ENCODE results near the gene TMEM26.

The TMEM26 gene

DNA sequence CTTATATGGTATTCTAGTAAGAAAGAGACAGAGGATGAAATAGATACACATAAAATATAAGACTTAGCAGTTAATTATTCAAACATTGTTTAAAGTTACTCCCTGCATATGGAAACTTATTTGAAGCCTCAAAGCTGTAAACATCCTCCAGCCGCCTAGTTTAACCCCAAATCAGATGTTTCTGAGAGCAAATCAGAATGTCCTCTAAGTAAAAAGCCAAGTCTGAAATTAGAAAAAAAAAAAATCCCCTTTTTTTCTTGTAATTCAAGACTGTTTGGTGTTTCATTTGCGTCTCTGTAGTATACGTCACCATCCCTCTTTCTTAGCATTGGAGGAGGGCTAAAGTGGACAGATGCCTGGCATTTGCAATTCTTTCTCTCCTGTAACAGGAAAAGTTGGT, 46.4 kb downstream of the TMEM26 start:
- H3K4me3 ChIP-seq (ENCODE audit: low read length, poor library complexity, severe bottlenecking) = no peak overlapping the region
- H4K20me1 ChIP-seq (ENCODE audit: insufficient read depth, low read length, poor library complexity, severe bottlenecking) = no peaks in the 10 kb centered on the region
- no peak overlapping the region for H3K4me2 ChIP-seq (ENCODE audit: low read depth, low read length, poor library complexity, severe bottlenecking)
- no peak overlapping the region for H3K9ac ChIP-seq (ENCODE audit: low read depth, low read length, poor library complexity, severe bottlenecking)
- H3K79me2 ChIP-seq (ENCODE audit: insufficient read depth, low read length) = no peaks in the 10 kb centered on the region
- H3K27me3 ChIP-seq (ENCODE audit: insufficient read depth, low read length, poor library complexity, severe bottlenecking) = no peaks in the 10 kb centered on the region
- peaks cover 18% of the 10 kb centered on the region for H3K4me1 ChIP-seq (ENCODE audit: insufficient read depth, low read length, poor library complexity, severe bottlenecking)
- no peaks in the 10 kb centered on the region for H3K36me3 ChIP-seq (ENCODE audit: insufficient read depth, low read length)
- no peaks in the 10 kb centered on the region for H3F3A ChIP-seq (ENCODE audit: low read depth)
- no peak for TF ChIP-seq EZH2phosphoT487 (IDR thresholded peaks at IDR 0.05; ENCODE audit: borderline replicate concordance)
- TF ChIP-seq, protein P1, sequence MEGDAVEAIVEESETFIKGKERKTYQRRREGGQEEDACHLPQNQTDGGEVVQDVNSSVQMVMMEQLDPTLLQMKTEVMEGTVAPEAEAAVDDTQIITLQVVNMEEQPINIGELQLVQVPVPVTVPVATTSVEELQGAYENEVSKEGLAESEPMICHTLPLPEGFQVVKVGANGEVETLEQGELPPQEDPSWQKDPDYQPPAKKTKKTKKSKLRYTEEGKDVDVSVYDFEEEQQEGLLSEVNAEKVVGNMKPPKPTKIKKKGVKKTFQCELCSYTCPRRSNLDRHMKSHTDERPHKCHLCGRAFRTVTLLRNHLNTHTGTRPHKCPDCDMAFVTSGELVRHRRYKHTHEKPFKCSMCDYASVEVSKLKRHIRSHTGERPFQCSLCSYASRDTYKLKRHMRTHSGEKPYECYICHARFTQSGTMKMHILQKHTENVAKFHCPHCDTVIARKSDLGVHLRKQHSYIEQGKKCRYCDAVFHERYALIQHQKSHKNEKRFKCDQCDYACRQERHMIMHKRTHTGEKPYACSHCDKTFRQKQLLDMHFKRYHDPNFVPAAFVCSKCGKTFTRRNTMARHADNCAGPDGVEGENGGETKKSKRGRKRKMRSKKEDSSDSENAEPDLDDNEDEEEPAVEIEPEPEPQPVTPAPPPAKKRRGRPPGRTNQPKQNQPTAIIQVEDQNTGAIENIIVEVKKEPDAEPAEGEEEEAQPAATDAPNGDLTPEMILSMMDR (conservative IDR thresholded peaks at IDR 0.05; ENCODE audit: low read length) = no peak
- no peak overlapping the region for H2AFZ ChIP-seq (ENCODE audit: low read length)
- H3K9me3 ChIP-seq (ENCODE audit: insufficient read depth, low read depth, low read length) = no peaks in the 10 kb centered on the region
- H3K9me2 ChIP-seq (replicated peaks; ENCODE audit: low read depth, low read length) = no peaks in the 10 kb centered on the region

DNA sequence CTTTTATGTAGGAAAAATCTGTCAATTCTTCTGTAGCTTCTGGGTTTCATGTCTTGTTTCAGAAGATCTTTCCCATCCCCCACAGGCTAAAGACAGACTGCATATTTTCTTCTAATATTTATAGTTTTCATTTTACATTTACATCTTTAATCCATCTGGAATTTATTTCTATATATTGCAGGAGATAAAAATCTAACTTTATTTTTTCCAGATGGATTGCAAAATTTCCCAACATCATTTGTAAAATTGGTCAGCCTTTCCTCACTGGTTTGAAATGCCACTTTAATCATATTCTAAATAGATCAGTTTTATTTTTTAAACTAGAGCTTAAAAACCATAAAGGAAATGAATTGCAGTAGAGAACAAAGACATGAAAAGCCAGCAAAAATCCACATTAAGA, 46.9 kb downstream of the TMEM26 start:
- H3K4me3 ChIP-seq (ENCODE audit: low read length, poor library complexity, severe bottlenecking) = no peak overlapping the region
- no peak for TF ChIP-seq EZH2phosphoT487 (IDR thresholded peaks at IDR 0.05; ENCODE audit: borderline replicate concordance)
- no peaks in the 10 kb centered on the region for H3F3A ChIP-seq (ENCODE audit: low read depth)
- no peaks in the 10 kb centered on the region for H3K27me3 ChIP-seq (ENCODE audit: insufficient read depth, low read length, poor library complexity, severe bottlenecking)
- H3K9me2 ChIP-seq (replicated peaks; ENCODE audit: low read depth, low read length) = no peaks in the 10 kb centered on the region
- peaks cover 18% of the 10 kb centered on the region for H3K4me1 ChIP-seq (ENCODE audit: insufficient read depth, low read length, poor library complexity, severe bottlenecking)
- no peak overlapping the region for H3K9ac ChIP-seq (ENCODE audit: low read depth, low read length, poor library complexity, severe bottlenecking)
- no peaks in the 10 kb centered on the region for H4K20me1 ChIP-seq (ENCODE audit: insufficient read depth, low read length, poor library complexity, severe bottlenecking)
- no peak overlapping the region for H3K4me2 ChIP-seq (ENCODE audit: low read depth, low read length, poor library complexity, severe bottlenecking)
- H2AFZ ChIP-seq (ENCODE audit: low read length) = no peak overlapping the region
- no peaks in the 10 kb centered on the region for H3K9me3 ChIP-seq (ENCODE audit: insufficient read depth, low read depth, low read length)
- H3K79me2 ChIP-seq (ENCODE audit: insufficient read depth, low read length) = no peaks in the 10 kb centered on the region
- no peaks in the 10 kb centered on the region for H3K36me3 ChIP-seq (ENCODE audit: insufficient read depth, low read length)

DNA sequence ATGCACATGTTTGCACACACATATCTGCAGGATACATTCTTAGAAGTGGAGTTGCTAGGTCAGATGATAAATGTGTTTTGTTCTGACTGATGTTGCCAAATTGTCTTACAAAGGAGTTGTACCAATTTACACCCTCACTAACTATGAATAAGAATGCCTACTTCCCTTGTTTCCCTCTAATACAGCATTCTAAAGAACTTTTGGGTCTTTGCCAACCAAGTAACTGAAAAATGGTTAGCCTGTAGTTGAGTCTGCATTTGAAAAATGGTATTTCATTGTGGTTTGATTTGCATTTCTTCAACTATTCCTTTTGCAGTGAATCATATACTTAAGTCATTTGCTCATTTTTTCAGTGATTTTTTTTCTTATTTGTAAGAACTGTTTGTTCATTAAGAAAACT, 48.4 kb downstream of the TMEM26 start:
- no peaks in the 10 kb centered on the region for H3K79me2 ChIP-seq (ENCODE audit: insufficient read depth, low read length)
- peak overlapping the region; percentile 11; the same call in 1 of the 2 replicates for H2AFZ ChIP-seq (ENCODE audit: low read length)
- H3K4me3 ChIP-seq (ENCODE audit: low read length, poor library complexity, severe bottlenecking) = no peak overlapping the region
- H3K4me2 ChIP-seq (ENCODE audit: low read depth, low read length, poor library complexity, severe bottlenecking) = no peak overlapping the region
- H3K36me3 ChIP-seq (ENCODE audit: insufficient read depth, low read length) = no peaks in the 10 kb centered on the region
- H3K4me1 ChIP-seq (ENCODE audit: insufficient read depth, low read length, poor library complexity, severe bottlenecking) = peaks cover 18% of the 10 kb centered on the region
- no peaks in the 10 kb centered on the region for H4K20me1 ChIP-seq (ENCODE audit: insufficient read depth, low read length, poor library complexity, severe bottlenecking)
- H3K9me3 ChIP-seq (ENCODE audit: insufficient read depth, low read depth, low read length) = no peaks in the 10 kb centered on the region
- TF ChIP-seq, protein P1 (conservative IDR thresholded peaks at IDR 0.05; ENCODE audit: low read length) = no peak
- TF ChIP-seq EZH2phosphoT487 (IDR thresholded peaks at IDR 0.05; ENCODE audit: borderline replicate concordance) = no peak
- no peaks in the 10 kb centered on the region for H3F3A ChIP-seq (ENCODE audit: low read depth)
- no peaks in the 10 kb centered on the region for H3K9me2 ChIP-seq (replicated peaks; ENCODE audit: low read depth, low read length)
- H3K27me3 ChIP-seq (ENCODE audit: insufficient read depth, low read length, poor library complexity, severe bottlenecking) = no peaks in the 10 kb centered on the region
- H3K9ac ChIP-seq (ENCODE audit: low read depth, low read length, poor library complexity, severe bottlenecking) = no peak overlapping the region

DNA sequence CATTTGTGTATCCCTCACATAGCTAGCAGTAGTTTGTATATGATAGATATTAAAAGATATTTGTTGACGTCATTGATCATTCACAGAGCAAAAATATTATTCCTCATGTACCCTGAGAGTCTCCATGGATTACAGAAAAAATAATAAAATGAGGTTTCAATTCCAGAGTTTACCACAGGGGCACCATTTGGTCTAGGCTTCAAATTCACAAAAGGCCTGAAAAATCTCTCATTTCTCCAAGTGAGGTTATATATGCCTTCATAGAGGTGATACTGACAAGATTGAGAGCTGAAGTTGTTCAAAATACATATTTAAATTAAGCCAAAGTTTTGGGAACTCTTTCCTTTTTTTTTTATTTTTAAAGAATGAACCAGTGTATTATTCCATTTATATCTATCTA, 52.7 kb downstream of the TMEM26 start:
- Histone ChIP-seq H3K9me3 (ENCODE audit: insufficient read depth, low read depth, low read length) (no peaks in the 10 kb centered on the region), H3K4me3 (ENCODE audit: low read length, poor library complexity, severe bottlenecking) (no peak overlapping the region), H3K9ac (ENCODE audit: low read depth, low read length, poor library complexity, severe bottlenecking) (no peak overlapping the region), H3K36me3 (ENCODE audit: insufficient read depth, low read length) (no peaks in the 10 kb centered on the region), H3K27me3 (ENCODE audit: insufficient read depth, low read length, poor library complexity, severe bottlenecking) (no peaks in the 10 kb centered on the region), H3K4me1 (ENCODE audit: insufficient read depth, low read length, poor library complexity, severe bottlenecking) (peaks cover 20% of the 10 kb centered on the region), H4K20me1 (ENCODE audit: insufficient read depth, low read length, poor library complexity, severe bottlenecking) (no peaks in the 10 kb centered on the region), H3F3A (ENCODE audit: low read depth) (no peaks in the 10 kb centered on the region), H3K4me2 (ENCODE audit: low read depth, low read length, poor library complexity, severe bottlenecking) (no peak overlapping the region), H3K9me2 (replicated peaks; ENCODE audit: low read depth, low read length) (no peaks in the 10 kb centered on the region), H3K79me2 (ENCODE audit: insufficient read depth, low read length) (no peaks in the 10 kb centered on the region), H2AFZ (ENCODE audit: low read length) (no peak overlapping the region)
- no peak for TF ChIP-seq EZH2phosphoT487 (IDR thresholded peaks at IDR 0.05; ENCODE audit: borderline replicate concordance)
- TF ChIP-seq, protein P1 (conservative IDR thresholded peaks at IDR 0.05; ENCODE audit: low read length) = peak; percentile 45
